K562 (cell line): Measurements from ENCODE around the gene YPEL4. TPM values are rescaled to one million over a fixed set of nuclear protein-coding genes. Genes with fewer than 3 reads are reported as not detected.

ENCODE experiments used
- ATAC-seq: fragments of 200-7000 bp; cut with Tn5 transposase; 3 replicates; pipeline ENCODE4 v1.9.1; 2020; ENCODE audit warnings: moderate library complexity
- BruUV-seq: library from RNA; stranded (reverse); fragments of 400-500 nt; replicated peaks from 2 replicates; lab custom pipeline; 2021; lab: Mats Ljungman, UMichigan
- CTCF ChIA-PET: fragments of 300-600 bp; formaldehyde crosslinking; extraction: SDS; loops from one replicate; lab custom pipeline; 2021; ENCODE audit warnings: low intra/inter-chr PET ratio; lab: Yijun Ruan, JAX
- POLR2A ChIA-PET: fragments of 300-600, 350-650 bp; sonication (Branson Sonifier 250); formaldehyde crosslinking; extraction: SDS; loops from one replicate; lab custom pipeline; 2021; ENCODE audit warnings: antibody characterized with exemption, inconsistent platforms; lab: Yijun Ruan, JAX
- DNase-seq, 4 experiments: peaks; one replicate each; pipeline versions ENCODE4 v3.0.0 to v3.0.0-alpha.2; 2011 to 2018; ENCODE audit warnings: low spot score in 3 of 4, mixed read lengths in 3 of 4; ENCODE audit errors: extremely low read depth in 1 of 4
- FAIRE-seq: peaks from 2 replicates; lab custom pipeline; 2011; peaks lifted over from hg19 to GRCh38; lab: Jason Lieb, UNC
- H2AFZ ChIP-seq: 2 replicates; pipeline ENCODE4 v1.6.0; 2011; ENCODE audit warnings: low read depth, low read length, control low read depth, inconsistent platforms
- H3K27ac ChIP-seq: fragments of 200-600 bp; 3 replicates; pipeline ENCODE4 v1.8.0; 2011; ENCODE audit warnings: low read depth, mild to moderate bottlenecking, control low read depth, inconsistent platforms, low read length, moderate library complexity, mixed read lengths; ENCODE audit errors: extremely low read depth
- H3K27me3 ChIP-seq, 2 experiments: fragments of 300-600 bp in 1 of 2; 2 replicates in 1 of 2; 3 replicates in 1 of 2; pipeline versions ENCODE4 v1.6.0 to v1.8.0; 2011; ENCODE audit warnings: inconsistent platforms in 2 of 2, low read length in 2 of 2, mild to moderate bottlenecking in 1 of 2, mixed read lengths in 1 of 2, moderate library complexity in 1 of 2; ENCODE audit not compliant: control insufficient read depth in 2 of 2, insufficient read depth in 2 of 2
- H3K36me3 ChIP-seq: fragments of 300-600 bp; 3 replicates; pipeline ENCODE4 v1.8.0; 2011; ENCODE audit warnings: mild to moderate bottlenecking, low read length, inconsistent platforms; ENCODE audit not compliant: control insufficient read depth, insufficient read depth
- H3K4me1 ChIP-seq, 2 experiments: fragments of 200-600 bp in 1 of 2; replicated peaks in 1 of 2; 2 replicates in 1 of 2; 3 replicates in 1 of 2; pipeline versions ENCODE4 v1.5.1 to v1.8.0; 2011; ENCODE audit warnings: inconsistent platforms in 2 of 2, low read length in 2 of 2, mild to moderate bottlenecking in 1 of 2, mixed read lengths in 1 of 2, moderate library complexity in 1 of 2; ENCODE audit not compliant: control insufficient read depth in 2 of 2, insufficient read depth in 2 of 2
- H3K4me2 ChIP-seq: 2 replicates; pipeline ENCODE4 v1.6.1; 2011; ENCODE audit warnings: low read length, control low read depth, inconsistent platforms, mixed read lengths; ENCODE audit not compliant: insufficient read depth
- H3K4me3 ChIP-seq: fragments of 200-600 bp; sonication (generic), shearing (Covaris generic); 2 replicates; pipeline ENCODE4 v1.5.1; 2016; ENCODE audit warnings: control low read depth, inconsistent platforms
- H3K79me2 ChIP-seq: fragments of 200-600 bp; 3 replicates; pipeline ENCODE4 v1.8.0; 2011; ENCODE audit warnings: low read length, inconsistent platforms; ENCODE audit not compliant: control insufficient read depth, insufficient read depth
- H3K9ac ChIP-seq, 2 experiments: 2 replicates each; pipeline versions ENCODE4 v1.6.0 to v1.6.1; 2011; ENCODE audit warnings: low read depth in 2 of 2, low read length in 2 of 2, control low read depth in 1 of 2, inconsistent platforms in 1 of 2, mild to moderate bottlenecking in 1 of 2, mixed read lengths in 1 of 2; ENCODE audit not compliant: insufficient read depth in 1 of 2
- H3K9me1 ChIP-seq: one replicate; pipeline ENCODE4 v1.6.0; 2011; ENCODE audit warnings: inconsistent platforms, mild to moderate bottlenecking, low read length, moderate library complexity; ENCODE audit not compliant: control insufficient read depth, insufficient read depth
- H3K9me3 ChIP-seq: replicated peaks from 2 replicates; pipeline ENCODE4 v1.5.1; 2011; ENCODE audit warnings: low read depth, low read length, inconsistent platforms; ENCODE audit not compliant: control insufficient read depth, insufficient read depth
- H4K20me1 ChIP-seq: replicated peaks from 2 replicates; pipeline ENCODE4 v1.6.1; 2011; ENCODE audit warnings: low read length, inconsistent platforms, mixed read lengths; ENCODE audit not compliant: control insufficient read depth, insufficient read depth
- CBFA2T3 ChIP-seq: fragments of 450-650 bp; IDR thresholded peaks from 2 replicates; pipeline ENCODE4 v1.6.1; 2017
- EZH2 ChIP-seq: IDR thresholded peaks from 2 replicates; pipeline ENCODE4 v1.6.1; 2012; ENCODE audit warnings: low read depth, mild to moderate bottlenecking, inconsistent platforms, low read length, borderline replicate concordance
- FOXK2 ChIP-seq, 2 experiments: fragments of 450-650 bp; IDR thresholded peaks in 1 of 2; conservative IDR thresholded peaks in 1 of 2; 2 replicates each; pipeline ENCODE4 v1.6.1; 2016; ENCODE audit warnings: low read depth in 2 of 2, mild to moderate bottlenecking in 1 of 2
- SMARCC2 ChIP-seq: fragments of 450-650 bp; IDR thresholded peaks from 2 replicates; pipeline ENCODE4 v1.6.1; 2017; ENCODE audit warnings: antibody characterized with exemption, moderate library complexity, mild to moderate bottlenecking, low read depth
- SREBF2 ChIP-seq: sonication (generic); formaldehyde crosslinking; IDR thresholded peaks from 2 replicates; pipeline ENCODE4 v1.4.0; 2020; ENCODE audit warnings: mild to moderate bottlenecking, missing genetic modification reagents
- ZNF79 ChIP-seq: fragments of 250-450 bp; sonication (Bioruptor Pico); IDR thresholded peaks from 2 replicates; pipeline ENCODE4 v1.4.0; 2020; ENCODE audit warnings: low read depth, mild to moderate bottlenecking, moderate library complexity
- WGBS: fragments of 100-300 bp; shearing (Covaris generic); methylation state at CpG from one replicate; pipeline ENCODE4 v1.1.6; 2016; ENCODE audit warnings: low coverage, mixed read lengths; ENCODE audit not compliant: insufficient coverage; ENCODE audit errors: missing lambda C conversion rate; 5-methylcytosine and 5-hydroxymethylcytosine counted together
- in situ Hi-C: fragments of 300-500 bp; cut with MboI; formaldehyde crosslinking; loops from 4 replicates; pipeline ENCODE4 v1.15.0; 2018; ENCODE audit warnings: inconsistent platforms, mixed read lengths
- intact Hi-C: fragments of 100-400 bp; cut with micrococcal nuclease; formaldehyde crosslinking; loops from 2 replicates; pipeline ENCODE4 v1.14.2; 2022
- polyA plus RNA-seq, 8 experiments: library from polyadenylated mRNA; depleted of rRNA in 4 of 8; stranded (reverse) in 5 of 8; unstranded in 3 of 8; fragments of >200 nt; fragmentation: Nextera tagmentation in 2 of 8; fragmentation: Illumina TruSeq in 1 of 8; extraction: Ambion mirVana in 2 of 8; extraction: Trizol in 1 of 8; gene quantifications; 2 replicates each; pipeline versions ENCODE4 v1.2.1 to v1.2.3, GENCODE V29; 2011 to 2014; ENCODE audit warnings: inconsistent platforms in 1 of 8, missing spikeins in 1 of 8
- total RNA-seq, 7 experiments: library from RNA; depleted of rRNA in 6 of 7; stranded (reverse); fragments of >200 nt in 6 of 7; fragmentation: Illumina TruSeq in 2 of 7; extraction: Trizol in 2 of 7; gene quantifications; 2 replicates each; pipeline versions ENCODE4 v1.2.1 to v1.2.3, GENCODE V29; 2011 to 2021; ENCODE audit warnings: low replicate concordance in 1 of 7
- TF ChIP-seq, protein P1 (sequence below), 2 experiments: fragments of 450-650 bp; IDR thresholded peaks; 2 replicates each; pipeline ENCODE4 v1.6.1; 2016; ENCODE audit warnings: mild to moderate bottlenecking in 2 of 2, borderline replicate concordance in 1 of 2, low read depth in 1 of 2, moderate library complexity in 1 of 2
- TF ChIP-seq, protein P2 (sequence below): fragments of 250-450 bp; sonication (Bioruptor Pico); IDR thresholded peaks from 2 replicates; pipeline ENCODE4 v1.8.0; 2022; ENCODE audit warnings: moderate library complexity, mild to moderate bottlenecking, inconsistent platforms
- TF ChIP-seq, protein P3 (sequence below): sonication (generic); formaldehyde crosslinking; IDR thresholded peaks from 2 replicates; pipeline ENCODE4 v1.8.1; 2023; ENCODE audit warnings: mild to moderate bottlenecking, missing genetic modification reagents

Gene YPEL4
- total and polyA plus RNA-seq, 9 of the 15 experiments (the other 6 are each of a cell fraction or from before 2014, with no cell fraction given), result 0.07 to 1.4 (median 0.40) TPM; not detected in 2

DNA sequence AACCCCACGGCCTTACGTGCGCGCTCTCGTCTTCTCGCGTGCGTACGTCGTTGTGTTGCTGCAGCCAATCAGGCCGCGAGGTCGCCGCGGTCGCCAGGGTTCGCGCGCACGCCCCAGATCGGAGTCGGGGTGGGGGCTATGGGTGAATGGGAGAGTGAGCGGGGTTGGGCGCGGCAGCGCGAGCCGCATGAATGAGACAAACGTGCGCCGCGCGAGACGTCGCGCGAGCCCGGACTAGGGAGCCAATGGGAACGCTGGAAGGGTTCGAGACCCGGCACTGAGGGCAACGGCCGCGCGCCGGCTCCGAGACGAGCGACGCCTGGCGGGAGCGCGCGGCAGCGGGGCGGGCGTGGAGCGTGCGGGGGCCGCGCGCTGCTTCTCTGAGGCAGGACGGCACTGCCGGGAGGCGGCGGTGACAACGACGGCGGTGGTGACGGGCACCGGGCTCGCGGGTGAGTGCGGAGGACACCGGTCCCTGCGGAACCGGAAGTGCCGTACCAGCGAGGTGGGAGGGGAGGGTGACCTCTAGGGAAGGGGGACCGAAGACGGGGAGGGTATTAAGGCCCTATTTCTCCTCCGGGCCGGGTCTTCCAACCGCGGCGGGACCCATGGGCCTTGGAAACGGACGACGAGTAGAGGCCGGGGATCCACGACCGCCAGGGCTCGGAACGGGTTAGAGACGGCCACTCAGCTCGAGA lies 18.2 kb upstream of the YPEL4 start, which contains the start of gene ZDHHC5:
TSS of gene ZDHHC5 (plus strand) at position 379 of the 698 bp plus-strand sequence. CDS start 4,977 bp downstream, outside the sequence.
- Histone ChIP-seq H3K9ac (peak within 1 kb of the TSS; percentile 99 to 100), H3K36me3 (peaks cover 27% of the 10 kb centered on the region), H3K9me3 (no peaks in the 10 kb centered on the region), H3K4me2 (peak within 1 kb of the TSS; percentile 96), H3K79me2 (peaks cover 50% of the 10 kb centered on the region), H4K20me1 (no peaks in the 10 kb centered on the region), H3K4me3 (peak within 1 kb of the TSS; percentile 98), H3K4me1 (peaks cover 8 to 9% of the 10 kb centered on the region in 2 experiments; a peak in 4 of 5 replicates), H3K9me1 (no peaks in the 10 kb centered on the region), H3K27me3 (no peaks in the 10 kb centered on the region), H3K27ac (peak within 1 kb of the TSS; percentile 99), H2AFZ (peak within 1 kb of the TSS; percentile 99)
- ATAC-seq, result peak; percentile 94
- WGBS, result under 1% methylated on average over 67 of the region's 96 CpGs
- intact Hi-C loops, result loop anchor here (1.0 to 10.0 kb wide), 6 partner anchors 44 to 910 kb away; partner anchors contain the start of genes MED19, SELENOH and TMX2
- BruUV-seq, result no TSS peak
- ChIA-PET POLR2A (interaction anchor here (0.5 to 1.6 kb wide), 4 partner anchors 9 to 113 kb away, joined by 3 to 6 read pairs (median 4); partner anchors contain the start of genes CLP1 and UBE2L6), CTCF (interaction anchor here (1.1 kb wide), 1 partner anchor 133 kb away, joined by 3 read pairs; no protein-coding TSS in a partner anchor)
- in situ Hi-C loops, result loop anchor here (10.0 to 25.0 kb wide), 2 partner anchors 137 to 844 kb away; partner anchors contain the start of gene OR5B21
- peak; percentile 98 for FAIRE-seq
- peak; percentile 97 to 99 (median 98) for DNase-seq
- TF ChIP-seq, protein P1, sequence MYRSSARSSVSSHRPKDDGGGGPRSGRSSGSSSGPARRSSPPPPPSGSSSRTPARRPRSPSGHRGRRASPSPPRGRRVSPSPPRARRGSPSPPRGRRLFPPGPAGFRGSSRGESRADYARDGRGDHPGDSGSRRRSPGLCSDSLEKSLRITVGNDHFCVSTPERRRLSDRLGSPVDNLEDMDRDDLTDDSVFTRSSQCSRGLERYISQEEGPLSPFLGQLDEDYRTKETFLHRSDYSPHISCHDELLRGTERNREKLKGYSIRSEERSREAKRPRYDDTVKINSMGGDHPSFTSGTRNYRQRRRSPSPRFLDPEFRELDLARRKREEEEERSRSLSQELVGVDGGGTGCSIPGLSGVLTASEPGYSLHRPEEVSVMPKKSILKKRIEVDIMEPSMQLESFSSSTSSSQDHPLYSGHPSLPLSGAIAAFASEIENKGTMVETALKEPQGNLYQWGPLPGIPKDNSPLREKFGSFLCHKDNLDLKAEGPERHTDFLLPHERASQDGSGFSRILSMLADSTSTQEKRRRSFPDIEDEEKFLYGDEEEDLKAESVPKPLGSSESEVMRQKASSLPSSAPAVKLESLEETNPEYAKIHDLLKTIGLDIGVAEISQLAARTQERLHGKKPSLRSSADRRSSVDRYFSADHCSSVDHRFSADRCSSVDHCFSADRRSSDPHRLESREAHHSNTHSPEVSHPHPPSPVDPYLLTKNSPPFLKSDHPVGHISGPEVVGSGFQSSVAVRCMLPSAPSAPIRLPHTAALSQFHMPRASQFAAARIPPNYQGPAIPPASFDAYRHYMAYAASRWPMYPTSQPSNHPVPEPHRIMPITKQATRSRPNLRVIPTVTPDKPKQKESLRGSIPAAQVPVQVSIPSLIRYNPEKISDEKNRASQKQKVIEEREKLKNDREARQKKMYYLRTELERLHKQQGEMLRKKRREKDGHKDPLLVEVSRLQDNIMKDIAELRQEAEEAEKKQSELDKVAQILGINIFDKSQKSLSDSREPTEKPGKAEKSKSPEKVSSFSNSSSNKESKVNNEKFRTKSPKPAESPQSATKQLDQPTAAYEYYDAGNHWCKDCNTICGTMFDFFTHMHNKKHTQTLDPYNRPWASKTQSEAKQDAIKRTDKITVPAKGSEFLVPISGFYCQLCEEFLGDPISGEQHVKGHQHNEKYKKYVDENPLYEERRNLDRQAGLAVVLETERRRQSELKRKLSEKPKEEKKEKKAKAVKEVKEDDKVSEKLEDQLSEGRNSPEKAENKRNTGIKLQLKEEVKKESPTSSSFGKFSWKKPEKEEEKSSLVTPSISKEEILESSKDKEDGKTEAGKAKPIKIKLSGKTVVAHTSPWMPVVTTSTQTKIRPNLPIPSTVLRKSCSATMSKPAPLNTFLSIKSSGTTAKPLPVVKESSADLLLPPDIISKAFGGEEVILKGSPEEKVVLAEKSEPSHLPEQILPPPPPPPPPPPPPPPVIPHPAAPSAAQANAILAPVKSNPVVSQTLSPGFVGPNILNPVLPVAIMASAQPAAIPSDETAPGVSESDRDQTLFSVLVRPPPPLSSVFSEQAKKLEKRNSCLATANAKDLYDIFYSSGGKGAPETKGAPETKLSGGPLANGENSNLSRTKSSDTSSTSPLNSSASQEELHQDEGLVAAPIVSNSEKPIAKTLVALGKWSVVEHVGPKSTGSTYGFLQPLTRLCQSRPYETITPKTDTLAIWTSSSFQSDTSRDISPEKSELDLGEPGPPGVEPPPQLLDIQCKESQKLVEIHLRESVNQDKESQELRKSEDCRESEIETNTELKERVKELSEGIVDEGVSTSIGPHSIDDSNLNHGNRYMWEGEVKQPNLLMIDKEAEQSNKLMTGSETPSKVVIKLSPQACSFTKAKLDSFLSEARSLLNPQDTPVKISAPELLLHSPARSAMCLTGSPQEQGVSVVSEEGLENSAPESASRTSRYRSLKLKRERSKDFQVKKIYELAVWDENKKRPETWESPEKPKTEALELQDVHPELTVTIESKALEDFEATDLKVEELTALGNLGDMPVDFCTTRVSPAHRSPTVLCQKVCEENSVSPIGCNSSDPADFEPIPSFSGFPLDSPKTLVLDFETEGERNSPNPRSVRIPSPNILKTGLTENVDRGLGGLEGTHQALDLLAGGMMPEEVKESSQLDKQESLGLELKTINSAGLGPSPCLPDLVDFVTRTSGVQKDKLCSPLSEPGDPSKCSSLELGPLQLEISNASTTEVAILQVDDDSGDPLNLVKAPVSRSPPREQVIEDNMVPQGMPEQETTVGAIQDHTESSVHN (IDR thresholded peaks at IDR 0.05; ENCODE audit: borderline replicate concordance in 1 of 2, low read depth in 1 of 2), result no peak
- TF ChIP-seq FOXK2 (conservative IDR thresholded peaks at IDR 0.05 in 1 of 2, IDR thresholded peaks at IDR 0.05 in 1 of 2; ENCODE audit: low read depth in 2 of 2) (no peak; a peak in 1 of 4 replicates), SMARCC2 (no peak), CBFA2T3 (no peak), EZH2 (no peak), SREBF2 (CRISPR knock-in tag) (no peak), ZNF79 (CRISPR knock-in tag) (no peak)
- TF ChIP-seq, protein P2, sequence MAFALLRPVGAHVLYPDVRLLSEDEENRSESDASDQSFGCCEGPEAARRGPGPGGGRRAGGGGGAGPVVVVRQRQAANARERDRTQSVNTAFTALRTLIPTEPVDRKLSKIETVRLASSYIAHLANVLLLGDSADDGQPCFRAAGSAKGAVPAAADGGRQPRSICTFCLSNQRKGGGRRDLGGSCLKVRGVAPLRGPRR (CRISPR knock-in tag), result no peak
- TF ChIP-seq, protein P3, sequence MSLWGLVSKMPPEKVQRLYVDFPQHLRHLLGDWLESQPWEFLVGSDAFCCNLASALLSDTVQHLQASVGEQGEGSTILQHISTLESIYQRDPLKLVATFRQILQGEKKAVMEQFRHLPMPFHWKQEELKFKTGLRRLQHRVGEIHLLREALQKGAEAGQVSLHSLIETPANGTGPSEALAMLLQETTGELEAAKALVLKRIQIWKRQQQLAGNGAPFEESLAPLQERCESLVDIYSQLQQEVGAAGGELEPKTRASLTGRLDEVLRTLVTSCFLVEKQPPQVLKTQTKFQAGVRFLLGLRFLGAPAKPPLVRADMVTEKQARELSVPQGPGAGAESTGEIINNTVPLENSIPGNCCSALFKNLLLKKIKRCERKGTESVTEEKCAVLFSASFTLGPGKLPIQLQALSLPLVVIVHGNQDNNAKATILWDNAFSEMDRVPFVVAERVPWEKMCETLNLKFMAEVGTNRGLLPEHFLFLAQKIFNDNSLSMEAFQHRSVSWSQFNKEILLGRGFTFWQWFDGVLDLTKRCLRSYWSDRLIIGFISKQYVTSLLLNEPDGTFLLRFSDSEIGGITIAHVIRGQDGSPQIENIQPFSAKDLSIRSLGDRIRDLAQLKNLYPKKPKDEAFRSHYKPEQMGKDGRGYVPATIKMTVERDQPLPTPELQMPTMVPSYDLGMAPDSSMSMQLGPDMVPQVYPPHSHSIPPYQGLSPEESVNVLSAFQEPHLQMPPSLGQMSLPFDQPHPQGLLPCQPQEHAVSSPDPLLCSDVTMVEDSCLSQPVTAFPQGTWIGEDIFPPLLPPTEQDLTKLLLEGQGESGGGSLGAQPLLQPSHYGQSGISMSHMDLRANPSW (CRISPR knock-in tag), result no peak
